Endothelial cell of umbilical vein (primary cell): ENCODE data around the gene AADAC. TPM values are rescaled to one million over a fixed set of nuclear protein-coding genes. Genes with fewer than 3 reads are reported as not detected.

ENCODE experiments used
- BruUV-seq: library from RNA; stranded (reverse); fragments of 400-500 nt; replicated peaks from 2 replicates; lab custom pipeline; 2021; lab: Mats Ljungman, UMichigan
- CTCF ChIA-PET: fragments of 300-600, 350-600 bp; sonication (Branson Sonifier 250); formaldehyde crosslinking; loops from one replicate; lab custom pipeline; 2021; ENCODE audit warnings: antibody characterized with exemption, inconsistent platforms; lab: Charles Lee
- POLR2A ChIA-PET: fragments of 300-600, 350-600 bp; sonication (Branson Sonifier 250); formaldehyde crosslinking; loops from one replicate; lab custom pipeline; 2021; ENCODE audit warnings: antibody characterized with exemption, inconsistent platforms; lab: Charles Lee
- DNase-seq: peaks from one replicate; pipeline ENCODE4 v3.0.0-alpha.2; 2011; ENCODE audit warnings: low read depth, low spot score
- FAIRE-seq: peaks from 2 replicates; lab custom pipeline; 2011; peaks lifted over from hg19 to GRCh38; lab: Jason Lieb, UNC
- H2AFZ ChIP-seq: 2 replicates; pipeline ENCODE4 v1.6.0; 2012; ENCODE audit warnings: low read depth, low read length, control low read depth, inconsistent platforms
- H3K27ac ChIP-seq: 2 replicates; pipeline ENCODE4 v1.5.1; 2011; ENCODE audit warnings: low read depth, mild to moderate bottlenecking, control low read depth, low read length, moderate library complexity; ENCODE audit not compliant: insufficient read depth
- H3K27me3 ChIP-seq, 2 experiments: 2 replicates each; pipeline versions ENCODE4 v1.6.0 to v1.6.1; 2011; ENCODE audit warnings: low read length in 2 of 2, mixed read lengths in 1 of 2; ENCODE audit not compliant: control insufficient read depth in 2 of 2, insufficient read depth in 2 of 2
- H3K36me3 ChIP-seq, 2 experiments: 2 replicates in 1 of 2; 3 replicates in 1 of 2; pipeline ENCODE4 v1.5.1; 2011; ENCODE audit warnings: low read length in 2 of 2, mild to moderate bottlenecking in 1 of 2, moderate library complexity in 1 of 2; ENCODE audit not compliant: control insufficient read depth in 2 of 2, insufficient read depth in 2 of 2; ENCODE audit errors: extremely low read depth in 1 of 2
- H3K4me1 ChIP-seq: 3 replicates; pipeline ENCODE4 v1.5.1; 2011; ENCODE audit warnings: mild to moderate bottlenecking, low read length; ENCODE audit not compliant: control insufficient read depth, insufficient read depth; ENCODE audit errors: extremely low read depth
- H3K4me2 ChIP-seq: 2 replicates; pipeline ENCODE4 v1.6.1; 2011; ENCODE audit warnings: low read length, control low read depth, mixed read lengths; ENCODE audit not compliant: insufficient read depth
- H3K4me3 ChIP-seq, 3 experiments: fragments of 200-600 bp in 1 of 3; sonication (generic), shearing (Covaris generic) in 1 of 3; replicated peaks in 1 of 3; 2 replicates each; pipeline ENCODE4 v1.5.1; 2011 to 2016; ENCODE audit warnings: control low read depth in 3 of 3, low read length in 3 of 3, mild to moderate bottlenecking in 2 of 3, inconsistent platforms in 1 of 3, low read depth in 1 of 3, moderate library complexity in 1 of 3; ENCODE audit not compliant: insufficient read depth in 1 of 3
- H3K79me2 ChIP-seq: 2 replicates; pipeline ENCODE4 v1.6.0; 2012; ENCODE audit warnings: low read length, inconsistent platforms; ENCODE audit not compliant: control insufficient read depth, insufficient read depth
- H3K9ac ChIP-seq: replicated peaks from 2 replicates; pipeline ENCODE3; 2011; ENCODE audit warnings: low read length, control low read depth; ENCODE audit not compliant: insufficient read depth; ENCODE audit errors: extremely low read depth
- H3K9me1 ChIP-seq: replicated peaks from 3 replicates; pipeline ENCODE4 v1.6.0; 2011; ENCODE audit warnings: mild to moderate bottlenecking, low read length; ENCODE audit not compliant: control insufficient read depth, insufficient read depth; ENCODE audit errors: extremely low read depth
- H3K9me3 ChIP-seq: replicated peaks from 2 replicates; pipeline ENCODE4 v1.5.1; 2012; ENCODE audit warnings: low read length, inconsistent platforms; ENCODE audit not compliant: control insufficient read depth, insufficient read depth
- H4K20me1 ChIP-seq: replicated peaks from 2 replicates; pipeline ENCODE3; 2011; ENCODE audit warnings: mild to moderate bottlenecking, low read length; ENCODE audit not compliant: control insufficient read depth, insufficient read depth; ENCODE audit errors: extremely low read depth
- EZH2 ChIP-seq: IDR thresholded peaks from 2 replicates; pipeline ENCODE4 v1.6.1; 2012; ENCODE audit warnings: borderline replicate concordance, low read depth, mild to moderate bottlenecking, moderate library complexity, low read length, inconsistent platforms; ENCODE audit not compliant: severe bottlenecking
- FOS ChIP-seq: IDR thresholded peaks from 2 replicates; pipeline ENCODE4 v1.6.1; 2011; ENCODE audit warnings: mild to moderate bottlenecking, low read length, moderate library complexity, borderline replicate concordance; ENCODE audit not compliant: insufficient read depth
- GATA2 ChIP-seq: IDR thresholded peaks from 2 replicates; pipeline ENCODE4 v1.7.0; 2011; ENCODE audit warnings: low read depth, mild to moderate bottlenecking, moderate library complexity, mixed read lengths, low read length; ENCODE audit not compliant: insufficient read length, insufficient read depth
- JUN ChIP-seq: IDR thresholded peaks from 2 replicates; pipeline ENCODE4 v1.6.1; 2011; ENCODE audit warnings: borderline replicate concordance, low read depth; ENCODE audit not compliant: insufficient read length, insufficient read depth
- MYC ChIP-seq: IDR thresholded peaks from one replicate; pipeline ENCODE4 v1.6.1; 2011; ENCODE audit warnings: mild to moderate bottlenecking, low read depth, low read length
- POLR2A ChIP-seq: IDR thresholded peaks from 2 replicates; pipeline ENCODE4 v1.6.1; 2012; ENCODE audit warnings: low read depth, mild to moderate bottlenecking, control low read depth, low read length
- POLR2AphosphoS5 ChIP-seq: IDR thresholded peaks from 2 replicates; pipeline ENCODE4 v1.6.1; 2012; ENCODE audit warnings: low read depth, mild to moderate bottlenecking, control low read depth, low read length, moderate library complexity; ENCODE audit not compliant: insufficient read depth
- dilution Hi-C: fragments of 300-500 bp; cut with MboI; formaldehyde crosslinking; loops from one replicate; pipeline ENCODE4 v1.15.0; 2019; ENCODE audit warnings: low sequenced_read_pairs; ENCODE audit not compliant: extremely low pct_ligation_motif_present
- intact Hi-C: fragments of 100-400 bp; cut with micrococcal nuclease; formaldehyde crosslinking; loops from one replicate; pipeline ENCODE4 v1.10.0; 2022
- polyA plus RNA-seq, 4 experiments: library from polyadenylated mRNA; depleted of rRNA in 3 of 4; stranded (reverse) in 3 of 4; unstranded in 1 of 4; fragments of >200 nt; gene quantifications; 2 replicates each; pipeline versions ENCODE4 v1.2.1 to v1.2.3, GENCODE V29; 2011 to 2012; ENCODE audit warnings: missing spikeins in 1 of 4
- total RNA-seq: library from RNA; stranded (reverse); gene quantifications from 2 replicates; pipeline ENCODE4 v1.2.3, GENCODE V29; 2021
- TF ChIP-seq, protein P1 (sequence below), 2 donors: IDR thresholded peaks; 1 replicate in 1 of 2; 2 replicates in 1 of 2; pipeline ENCODE4 v1.5.1; 2011; ENCODE audit warnings: low read length in 2 of 2, mild to moderate bottlenecking in 2 of 2, moderate library complexity in 2 of 2, control low read depth in 1 of 2, inconsistent platforms in 1 of 2, low read depth in 1 of 2; ENCODE audit not compliant: insufficient read depth in 1 of 2; ENCODE audit errors: extremely low read depth in 1 of 2
- TF ChIP-seq, protein P2 (sequence below): IDR thresholded peaks from 2 replicates; pipeline ENCODE4 v1.6.1; 2011; ENCODE audit not compliant: insufficient read depth, insufficient read length

The AADAC gene
- total and polyA plus RNA-seq, 2 donors (not counting 3 experiments of a cell fraction or from before 2014, with no cell fraction given) = 0.27 to 0.62 TPM

DNA sequence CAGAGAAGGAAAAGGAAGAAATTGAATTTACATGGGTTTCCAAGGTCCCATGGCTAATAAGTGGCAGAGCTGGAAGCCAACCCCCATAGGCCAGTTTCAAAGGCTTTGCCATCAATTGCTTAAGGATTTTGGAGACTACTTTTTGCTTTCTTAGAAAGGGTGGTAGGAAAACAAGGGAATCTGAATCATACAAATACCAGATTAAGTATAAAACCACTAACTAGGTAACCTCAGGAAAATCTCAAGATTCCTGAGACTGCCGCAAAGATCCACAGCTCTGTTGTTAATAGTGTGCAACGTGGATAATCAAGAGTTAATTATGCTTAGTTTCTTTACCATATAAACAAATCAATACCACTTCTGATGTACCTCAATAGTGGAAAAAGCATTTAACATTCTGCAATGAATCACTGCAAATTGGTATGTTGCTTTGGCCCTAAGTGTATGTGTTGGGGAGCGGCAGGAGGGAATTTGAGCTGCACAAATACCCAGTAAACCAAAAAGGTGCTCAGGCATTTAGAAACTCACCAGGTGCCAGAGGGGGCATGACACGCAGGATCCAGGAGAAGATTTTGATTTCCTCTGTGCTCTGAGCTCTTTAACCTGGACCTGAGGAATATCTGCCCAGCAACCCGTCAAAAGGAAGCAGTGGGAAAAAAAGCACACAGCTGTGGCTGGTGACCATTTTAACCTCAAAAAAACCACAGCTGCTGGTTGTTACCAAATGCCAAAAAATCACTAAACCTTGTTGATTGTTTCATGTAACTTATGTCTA, 22.0 kb downstream of the AADAC start:
- intact Hi-C loops = loop anchor here (5.0 kb wide), 1 partner anchor 554 kb away; no protein-coding TSS in a partner anchor
- no TSS peak for BruUV-seq
- POLR2A ChIA-PET = no interaction called here
- DNase-seq = no peak
- Histone ChIP-seq H3K79me2 (no peaks in the 10 kb centered on the region), H2AFZ (no peak overlapping the region), H3K36me3 (no peaks in the 10 kb centered on the region), H3K4me1 (peaks cover 13% of the 10 kb centered on the region), H3K9me3 (no peaks in the 10 kb centered on the region), H3K9ac (no peak overlapping the region), H4K20me1 (no peaks in the 10 kb centered on the region), H3K4me3 (no peak overlapping the region), H3K27me3 (no peaks in the 10 kb centered on the region), H3K9me1 (no peaks in the 10 kb centered on the region), H3K4me2 (no peak overlapping the region), H3K27ac (no peak overlapping the region)
- dilution Hi-C loops = no loop called here
- TF ChIP-seq POLR2A (no peak), FOS (no peak), POLR2AphosphoS5 (no peak), JUN (no peak), MYC (no peak), GATA2 (no peak), EZH2 (no peak)
- TF ChIP-seq, protein P1, sequence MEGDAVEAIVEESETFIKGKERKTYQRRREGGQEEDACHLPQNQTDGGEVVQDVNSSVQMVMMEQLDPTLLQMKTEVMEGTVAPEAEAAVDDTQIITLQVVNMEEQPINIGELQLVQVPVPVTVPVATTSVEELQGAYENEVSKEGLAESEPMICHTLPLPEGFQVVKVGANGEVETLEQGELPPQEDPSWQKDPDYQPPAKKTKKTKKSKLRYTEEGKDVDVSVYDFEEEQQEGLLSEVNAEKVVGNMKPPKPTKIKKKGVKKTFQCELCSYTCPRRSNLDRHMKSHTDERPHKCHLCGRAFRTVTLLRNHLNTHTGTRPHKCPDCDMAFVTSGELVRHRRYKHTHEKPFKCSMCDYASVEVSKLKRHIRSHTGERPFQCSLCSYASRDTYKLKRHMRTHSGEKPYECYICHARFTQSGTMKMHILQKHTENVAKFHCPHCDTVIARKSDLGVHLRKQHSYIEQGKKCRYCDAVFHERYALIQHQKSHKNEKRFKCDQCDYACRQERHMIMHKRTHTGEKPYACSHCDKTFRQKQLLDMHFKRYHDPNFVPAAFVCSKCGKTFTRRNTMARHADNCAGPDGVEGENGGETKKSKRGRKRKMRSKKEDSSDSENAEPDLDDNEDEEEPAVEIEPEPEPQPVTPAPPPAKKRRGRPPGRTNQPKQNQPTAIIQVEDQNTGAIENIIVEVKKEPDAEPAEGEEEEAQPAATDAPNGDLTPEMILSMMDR (IDR thresholded peaks at IDR 0.05; ENCODE audit: extremely low read depth in 1 of 2, insufficient read depth in 1 of 2, low read depth in 1 of 2, low read length in 2 of 2) = no peak
- TF ChIP-seq, protein P2, sequence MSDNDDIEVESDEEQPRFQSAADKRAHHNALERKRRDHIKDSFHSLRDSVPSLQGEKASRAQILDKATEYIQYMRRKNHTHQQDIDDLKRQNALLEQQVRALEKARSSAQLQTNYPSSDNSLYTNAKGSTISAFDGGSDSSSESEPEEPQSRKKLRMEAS = no peak
- FAIRE-seq = no peak
- CTCF ChIA-PET = interaction anchor here (1.3 to 4.0 kb wide), 6 partner anchors 75 to 410 kb away, joined by 3 to 171 read pairs (median 6); no protein-coding TSS in a partner anchor
